ENCODE data around the gene GIGYF1.

Gene GIGYF1

GRCh38 chr7:100685049-100685605 is 8.9 kb downstream of the GIGYF1 start (continued):
- TF ChIP-seq, protein P1, sequence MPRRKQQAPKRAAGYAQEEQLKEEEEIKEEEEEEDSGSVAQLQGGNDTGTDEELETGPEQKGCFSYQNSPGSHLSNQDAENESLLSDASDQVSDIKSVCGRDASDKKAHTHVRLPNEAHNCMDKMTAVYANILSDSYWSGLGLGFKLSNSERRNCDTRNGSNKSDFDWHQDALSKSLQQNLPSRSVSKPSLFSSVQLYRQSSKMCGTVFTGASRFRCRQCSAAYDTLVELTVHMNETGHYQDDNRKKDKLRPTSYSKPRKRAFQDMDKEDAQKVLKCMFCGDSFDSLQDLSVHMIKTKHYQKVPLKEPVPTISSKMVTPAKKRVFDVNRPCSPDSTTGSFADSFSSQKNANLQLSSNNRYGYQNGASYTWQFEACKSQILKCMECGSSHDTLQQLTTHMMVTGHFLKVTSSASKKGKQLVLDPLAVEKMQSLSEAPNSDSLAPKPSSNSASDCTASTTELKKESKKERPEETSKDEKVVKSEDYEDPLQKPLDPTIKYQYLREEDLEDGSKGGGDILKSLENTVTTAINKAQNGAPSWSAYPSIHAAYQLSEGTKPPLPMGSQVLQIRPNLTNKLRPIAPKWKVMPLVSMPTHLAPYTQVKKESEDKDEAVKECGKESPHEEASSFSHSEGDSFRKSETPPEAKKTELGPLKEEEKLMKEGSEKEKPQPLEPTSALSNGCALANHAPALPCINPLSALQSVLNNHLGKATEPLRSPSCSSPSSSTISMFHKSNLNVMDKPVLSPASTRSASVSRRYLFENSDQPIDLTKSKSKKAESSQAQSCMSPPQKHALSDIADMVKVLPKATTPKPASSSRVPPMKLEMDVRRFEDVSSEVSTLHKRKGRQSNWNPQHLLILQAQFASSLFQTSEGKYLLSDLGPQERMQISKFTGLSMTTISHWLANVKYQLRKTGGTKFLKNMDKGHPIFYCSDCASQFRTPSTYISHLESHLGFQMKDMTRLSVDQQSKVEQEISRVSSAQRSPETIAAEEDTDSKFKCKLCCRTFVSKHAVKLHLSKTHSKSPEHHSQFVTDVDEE (CRISPR knock-in tag; IDR thresholded peaks at IDR 0.05) = no peak
- no peak for TF ChIP-seq PPARA (CRISPR knock-in tag; IDR thresholded peaks at IDR 0.05; ENCODE audit: borderline replicate concordance)
- no peak for TF ChIP-seq TCF4 (CRISPR knock-in tag; IDR thresholded peaks at IDR 0.05; ENCODE audit: borderline replicate concordance)

DNA sequence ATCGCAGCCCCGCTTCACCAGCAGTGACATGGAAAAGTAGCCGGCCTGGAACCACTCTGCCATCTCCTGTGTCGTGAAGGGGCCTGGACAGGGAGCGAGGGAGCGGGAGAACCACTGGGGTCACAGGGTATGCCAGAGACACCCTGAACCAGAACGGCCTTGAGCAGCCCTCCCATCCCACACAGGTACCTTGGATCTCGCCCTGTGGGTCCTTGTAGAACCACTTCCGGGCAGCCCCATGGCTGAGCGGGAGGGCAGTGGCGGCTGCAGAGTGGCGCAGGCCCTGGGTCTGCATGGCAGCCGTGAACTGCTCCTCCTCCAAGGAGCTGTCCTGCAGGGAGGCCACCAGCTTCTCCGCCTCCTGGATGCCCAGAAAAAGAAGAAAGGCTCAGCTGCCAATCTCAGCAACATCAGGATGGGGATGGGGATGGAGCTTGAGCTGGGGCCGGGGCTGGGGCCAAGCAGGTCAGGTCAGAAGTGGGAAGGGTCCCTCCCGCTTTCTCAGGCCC is 9.5 kb downstream of the GIGYF1 start:
- no peak for TF ChIP-seq TCF4 (CRISPR knock-in tag; IDR thresholded peaks at IDR 0.05; ENCODE audit: borderline replicate concordance)
- no peak for TF ChIP-seq ZNF8 (CRISPR knock-in tag; IDR thresholded peaks at IDR 0.05)
- TF ChIP-seq BACH2 (CRISPR knock-in tag; IDR thresholded peaks at IDR 0.05; ENCODE audit: borderline replicate concordance) = no peak
- no peak for ATAC-seq

- TF ChIP-seq CSDC2 (CRISPR knock-in tag; IDR thresholded peaks at IDR 0.05) = no peak
- no peak for TF ChIP-seq ZFP30 (CRISPR knock-in tag; IDR thresholded peaks at IDR 0.05)
- TF ChIP-seq ZC3H10 (CRISPR knock-in tag; IDR thresholded peaks at IDR 0.05) = no peak
- TF ChIP-seq CREB5 (CRISPR knock-in tag; IDR thresholded peaks at IDR 0.05; ENCODE audit: low read depth) = no peak
- TF ChIP-seq, protein P1 (CRISPR knock-in tag; IDR thresholded peaks at IDR 0.05) = no peak
- no peak for TF ChIP-seq TCF4 (CRISPR knock-in tag; IDR thresholded peaks at IDR 0.05; ENCODE audit: borderline replicate concordance)
- TF ChIP-seq, protein P2, sequence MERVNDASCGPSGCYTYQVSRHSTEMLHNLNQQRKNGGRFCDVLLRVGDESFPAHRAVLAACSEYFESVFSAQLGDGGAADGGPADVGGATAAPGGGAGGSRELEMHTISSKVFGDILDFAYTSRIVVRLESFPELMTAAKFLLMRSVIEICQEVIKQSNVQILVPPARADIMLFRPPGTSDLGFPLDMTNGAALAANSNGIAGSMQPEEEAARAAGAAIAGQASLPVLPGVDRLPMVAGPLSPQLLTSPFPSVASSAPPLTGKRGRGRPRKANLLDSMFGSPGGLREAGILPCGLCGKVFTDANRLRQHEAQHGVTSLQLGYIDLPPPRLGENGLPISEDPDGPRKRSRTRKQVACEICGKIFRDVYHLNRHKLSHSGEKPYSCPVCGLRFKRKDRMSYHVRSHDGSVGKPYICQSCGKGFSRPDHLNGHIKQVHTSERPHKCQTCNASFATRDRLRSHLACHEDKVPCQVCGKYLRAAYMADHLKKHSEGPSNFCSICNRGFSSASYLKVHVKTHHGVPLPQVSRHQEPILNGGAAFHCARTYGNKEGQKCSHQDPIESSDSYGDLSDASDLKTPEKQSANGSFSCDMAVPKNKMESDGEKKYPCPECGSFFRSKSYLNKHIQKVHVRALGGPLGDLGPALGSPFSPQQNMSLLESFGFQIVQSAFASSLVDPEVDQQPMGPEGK (CRISPR knock-in tag; IDR thresholded peaks at IDR 0.05; ENCODE audit: borderline replicate concordance) = no peak
- no peak for TF ChIP-seq ESRRG (CRISPR knock-in tag; IDR thresholded peaks at IDR 0.05)
- no peak for TF ChIP-seq PPARA (CRISPR knock-in tag; IDR thresholded peaks at IDR 0.05; ENCODE audit: borderline replicate concordance)
- TF ChIP-seq GLIS3 (CRISPR knock-in tag; IDR thresholded peaks at IDR 0.05) = no peak
- TF ChIP-seq SNAI2 (CRISPR knock-in tag; IDR thresholded peaks at IDR 0.05) = no peak
- no peak for TF ChIP-seq ZFP3 (CRISPR knock-in tag; IDR thresholded peaks at IDR 0.05)
- no peak for TF ChIP-seq ARNTL (CRISPR knock-in tag; IDR thresholded peaks at IDR 0.05; ENCODE audit: borderline replicate concordance, low read depth)
- no peak for TF ChIP-seq ZNF70 (CRISPR knock-in tag; IDR thresholded peaks at IDR 0.05)
- TF ChIP-seq ZNF565 (CRISPR knock-in tag; conservative IDR thresholded peaks at IDR 0.05; ENCODE audit: low read depth) = no peak
- no peak for ATAC-seq
Observed at GRCh38 chr7:100683659-100684533, 10.2 kb downstream of the GIGYF1 start.

Data from SK-N-SH treated with all-trans-retinoic acid at 6 μM for 48 hours (cell line).